ENCODE results near the gene SMOC1.

SMOC1 gene

GRCh38 chr14:70073924-70074566 is 194.8 kb downstream of the SMOC1 start:
- TF ChIP-seq CTCF (conservative IDR thresholded peaks at IDR 0.05; ENCODE audit: low read depth, low read length) = peak; percentile 80
- H3K36me3 ChIP-seq (ENCODE audit: insufficient read depth) = no peaks in the 10 kb centered on the region
- H3K27ac ChIP-seq = no peak overlapping the region
- H3K4me1 ChIP-seq (ENCODE audit: low read depth, poor library complexity, severe bottlenecking) = no peaks in the 10 kb centered on the region
- no peaks in the 10 kb centered on the region for H4K20me1 ChIP-seq (ENCODE audit: insufficient read depth)
- no peak overlapping the region for H2AFZ ChIP-seq (ENCODE audit: low read depth)
- no peak overlapping the region for H3K4me3 ChIP-seq (IDR thresholded peaks at IDR 0.05; ENCODE audit: insufficient read depth, low read depth, low read length)
- no peaks in the 10 kb centered on the region for H3K79me2 ChIP-seq (ENCODE audit: insufficient read depth, low read depth)
- no peaks in the 10 kb centered on the region for H3K27me3 ChIP-seq (ENCODE audit: insufficient read depth, low read depth)
- H3K9ac ChIP-seq = no peak overlapping the region
- H3K4me2 ChIP-seq = no peak overlapping the region

GRCh38 chr14:70077005-70077404 is 197.8 kb downstream of the SMOC1 start:
- Histone ChIP-seq H3K27me3 (ENCODE audit: insufficient read depth, low read depth) (no peaks in the 10 kb centered on the region), H2AFZ (ENCODE audit: low read depth) (no peak overlapping the region), H3K36me3 (ENCODE audit: insufficient read depth) (no peaks in the 10 kb centered on the region), H3K9ac (no peak overlapping the region), H3K27ac (no peak overlapping the region), H3K79me2 (ENCODE audit: insufficient read depth, low read depth) (no peaks in the 10 kb centered on the region), H4K20me1 (ENCODE audit: insufficient read depth) (no peaks in the 10 kb centered on the region), H3K4me3 (IDR thresholded peaks at IDR 0.05; ENCODE audit: insufficient read depth, low read depth, low read length) (no peak overlapping the region), H3K4me2 (no peak overlapping the region), H3K4me1 (ENCODE audit: low read depth, poor library complexity, severe bottlenecking) (no peaks in the 10 kb centered on the region)
- TF ChIP-seq CTCF (conservative IDR thresholded peaks at IDR 0.05; ENCODE audit: low read depth, low read length) = no peak

- Histone ChIP-seq H2AFZ (ENCODE audit: low read depth) (no peak overlapping the region), H3K4me1 (ENCODE audit: low read depth, poor library complexity, severe bottlenecking) (no peaks in the 10 kb centered on the region), H4K20me1 (ENCODE audit: insufficient read depth) (no peaks in the 10 kb centered on the region), H3K27me3 (ENCODE audit: insufficient read depth, low read depth) (no peaks in the 10 kb centered on the region), H3K9ac (no peak overlapping the region), H3K4me2 (no peak overlapping the region), H3K27ac (no peak overlapping the region), H3K79me2 (ENCODE audit: insufficient read depth, low read depth) (no peaks in the 10 kb centered on the region), H3K36me3 (ENCODE audit: insufficient read depth) (no peaks in the 10 kb centered on the region), H3K4me3 (IDR thresholded peaks at IDR 0.05; ENCODE audit: insufficient read depth, low read depth, low read length) (no peak overlapping the region)
- no peak for TF ChIP-seq CTCF (conservative IDR thresholded peaks at IDR 0.05; ENCODE audit: low read depth, low read length)
Measured at GRCh38 chr14:70077720-70078119, 198.5 kb downstream of the SMOC1 start.

- Histone ChIP-seq H3K27ac (no peak overlapping the region), H4K20me1 (ENCODE audit: insufficient read depth) (no peaks in the 10 kb centered on the region), H3K4me3 (IDR thresholded peaks at IDR 0.05; ENCODE audit: insufficient read depth, low read depth, low read length) (no peak overlapping the region), H2AFZ (ENCODE audit: low read depth) (no peak overlapping the region), H3K4me2 (no peak overlapping the region), H3K36me3 (ENCODE audit: insufficient read depth) (no peaks in the 10 kb centered on the region), H3K27me3 (ENCODE audit: insufficient read depth, low read depth) (no peaks in the 10 kb centered on the region), H3K9ac (no peak overlapping the region), H3K4me1 (ENCODE audit: low read depth, poor library complexity, severe bottlenecking) (no peaks in the 10 kb centered on the region), H3K79me2 (ENCODE audit: insufficient read depth, low read depth) (no peaks in the 10 kb centered on the region)
- TF ChIP-seq CTCF (conservative IDR thresholded peaks at IDR 0.05; ENCODE audit: low read depth, low read length) = no peak
Measured at GRCh38 chr14:70078329-70078728, 199.1 kb downstream of the SMOC1 start.
